HG03378 (cell line): ENCODE data around the gene ABCA7.

Source experiments
- ATAC-seq: cut with Tn5 transposase; IDR thresholded peaks from one replicate; pipeline ENCODE4 v1.9.1; 2021; ENCODE audit warnings: mild to moderate bottlenecking, moderate library complexity; ENCODE audit not compliant: unreplicated experiment

The ABCA7 gene

GRCh38 chr19:1040476-1041271 lies 767 bp downstream of the ABCA7 start:
- ATAC-seq: peak; percentile 41

- no peak for ATAC-seq
These were observed 1.4 kb downstream of the ABCA7 start for GRCh38 chr19:1041272-1041834.

GRCh38 chr19:1041835-1042685 lies 2.2 kb downstream of the ABCA7 start:
- no peak for ATAC-seq

GRCh38 chr19:1042689-1043511 lies 3.0 kb downstream of the ABCA7 start:
- ATAC-seq: no peak

GRCh38 chr19:1045247-1045603 lies 5.3 kb downstream of the ABCA7 start:
- no peak for ATAC-seq

- ATAC-seq: no peak
These were observed 6.3 kb downstream of the ABCA7 start for GRCh38 chr19:1046117-1046626.

- no peak for ATAC-seq
These were observed 7.2 kb downstream of the ABCA7 start for GRCh38 chr19:1046836-1047695.

- ATAC-seq: no peak
These were observed 7.8 kb downstream of the ABCA7 start for GRCh38 chr19:1047696-1048147.

- no peak for ATAC-seq
These were observed 9.2 kb downstream of the ABCA7 start for GRCh38 chr19:1049106-1049505.

GRCh38 chr19:1049800-1050199 lies 9.9 kb downstream of the ABCA7 start:
- no peak for ATAC-seq

GRCh38 chr19:1050989-1051788 lies 11.3 kb downstream of the ABCA7 start:
- no peak for ATAC-seq

GRCh38 chr19:1051791-1052190 lies 11.9 kb downstream of the ABCA7 start:
- no peak for ATAC-seq

GRCh38 chr19:1052349-1052975 lies 12.6 kb downstream of the ABCA7 start:
- no peak for ATAC-seq

GRCh38 chr19:1053176-1054101 lies 13.5 kb downstream of the ABCA7 start:
- no peak for ATAC-seq

- ATAC-seq: no peak
These were observed 14.5 kb downstream of the ABCA7 start for GRCh38 chr19:1054102-1055027.

- no peak for ATAC-seq
These were observed 15.1 kb downstream of the ABCA7 start for GRCh38 chr19:1055028-1055425.
